HG03571 (cell line): ENCODE measurements around the gene PPP4R3A.
"Not testable (repeated sequence)": the region's sequence is repeated elsewhere in the genome, so short reads cannot be mapped to it uniquely, and the experiment has no call there.

Experiments used
- ATAC-seq: cut with Tn5 transposase; IDR thresholded peaks from one replicate; pipeline ENCODE4 v1.9.1; 2021; ENCODE audit not compliant: unreplicated experiment

PPP4R3A gene

DNA sequence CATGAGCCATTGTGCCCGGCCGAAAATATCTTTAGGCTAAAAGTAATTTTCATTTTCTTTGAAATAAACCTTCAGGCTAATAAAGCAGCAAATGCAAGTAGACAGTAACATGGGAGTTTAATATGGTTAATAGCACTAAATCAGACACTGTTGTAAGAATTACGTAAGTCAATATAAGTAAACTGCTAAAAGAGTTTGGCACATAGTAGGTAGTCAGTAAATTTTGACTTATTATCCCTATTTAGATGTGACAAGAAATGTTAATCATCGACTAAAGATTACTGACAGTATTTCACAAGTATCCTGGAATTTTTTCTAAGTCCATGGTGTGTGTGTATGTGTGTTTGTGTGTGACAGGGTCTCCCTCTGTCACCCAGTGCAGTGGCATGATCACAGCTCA, 3.9 kb downstream of the PPP4R3A start:
- ATAC-seq = no peak

DNA sequence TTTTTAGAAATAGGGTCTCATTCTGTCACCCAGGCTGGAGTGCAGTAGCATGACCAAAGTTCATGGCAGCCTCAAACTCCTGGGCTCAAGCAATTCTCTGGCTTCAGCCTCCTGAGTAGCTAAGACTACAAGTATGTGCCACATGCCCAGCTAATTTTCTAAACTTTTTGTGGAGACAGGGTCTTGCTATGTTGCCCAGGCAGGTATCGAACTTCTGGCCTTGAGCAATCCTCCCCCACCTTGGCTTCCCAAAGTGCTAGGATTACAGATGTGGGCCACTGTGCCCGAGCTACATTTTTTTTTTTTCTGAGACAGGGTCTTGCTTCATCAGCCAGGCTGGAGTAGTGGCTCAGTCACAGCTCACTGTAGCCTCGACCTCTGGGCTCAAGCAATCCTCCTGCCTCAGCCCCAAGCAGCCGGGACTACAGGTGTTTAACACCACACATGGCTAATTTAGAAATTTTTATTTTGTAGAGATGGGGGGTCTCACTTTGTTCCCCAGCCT, 7.1 kb downstream of the PPP4R3A start:
- no peak for ATAC-seq

DNA sequence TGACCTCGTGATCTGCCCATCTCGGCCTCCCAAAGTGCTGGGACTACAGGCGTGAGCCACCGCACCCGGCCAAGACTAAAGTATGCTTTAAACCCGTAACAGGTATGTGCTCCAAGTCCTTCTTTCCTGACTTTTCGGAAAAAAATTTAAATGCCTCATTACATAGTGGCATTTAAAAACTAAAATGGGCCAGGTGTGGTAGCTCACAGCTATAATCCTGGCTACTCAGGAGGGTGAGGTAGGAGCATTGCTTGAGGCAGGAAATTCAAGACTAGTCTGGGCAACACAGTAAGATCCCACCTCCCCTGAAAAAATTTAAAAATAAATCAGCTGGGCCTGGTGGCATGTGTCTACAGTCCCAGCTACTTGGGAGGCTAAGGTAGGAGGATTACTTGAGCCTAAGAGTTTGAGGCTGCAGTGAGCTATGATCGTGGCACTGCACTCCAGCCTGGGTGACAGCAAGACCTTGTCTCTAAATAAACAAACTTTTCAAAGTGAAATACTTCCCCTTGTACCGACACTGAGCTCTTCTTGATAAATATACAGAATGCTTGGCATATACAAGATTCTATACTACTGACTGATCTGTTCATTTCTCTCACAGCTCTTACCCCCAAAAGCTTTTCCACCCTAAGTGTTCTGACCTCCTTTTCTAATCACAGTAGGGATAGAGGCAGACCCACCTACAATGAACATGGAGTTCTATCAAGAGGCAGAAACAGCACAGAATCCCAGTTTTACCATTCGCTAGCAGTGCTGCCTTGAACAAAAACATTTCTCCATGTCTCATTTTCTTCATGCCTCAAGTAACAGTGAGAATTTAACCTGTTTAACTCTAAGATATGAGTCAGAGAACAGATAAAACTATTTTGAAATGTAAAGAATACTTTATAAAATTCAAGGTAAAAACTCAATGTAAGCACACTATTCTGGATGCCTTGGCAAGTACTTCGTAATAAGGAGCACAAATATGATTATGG, 7.9 kb downstream of the PPP4R3A start:
- ATAC-seq = no peak

DNA sequence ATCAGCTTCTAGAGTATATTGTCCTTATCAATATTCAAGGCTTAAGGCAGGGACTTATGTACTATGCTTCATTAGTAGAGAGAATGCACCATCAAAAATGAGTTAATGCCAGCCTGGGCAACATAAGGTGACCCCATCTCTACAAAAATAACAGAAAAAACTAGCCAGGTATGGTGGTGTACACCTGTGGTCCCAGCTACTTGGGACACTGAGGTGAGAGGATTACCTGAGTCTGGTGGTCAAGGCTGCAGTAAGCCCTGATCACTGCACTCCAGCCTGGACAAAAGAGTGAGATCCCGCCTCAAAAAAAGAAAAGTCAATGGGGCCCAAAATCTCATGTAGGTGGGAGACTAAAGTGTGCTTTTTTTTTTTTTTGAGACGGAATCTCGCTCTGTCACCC, 8.8 kb downstream of the PPP4R3A start:
- ATAC-seq = no peak

DNA sequence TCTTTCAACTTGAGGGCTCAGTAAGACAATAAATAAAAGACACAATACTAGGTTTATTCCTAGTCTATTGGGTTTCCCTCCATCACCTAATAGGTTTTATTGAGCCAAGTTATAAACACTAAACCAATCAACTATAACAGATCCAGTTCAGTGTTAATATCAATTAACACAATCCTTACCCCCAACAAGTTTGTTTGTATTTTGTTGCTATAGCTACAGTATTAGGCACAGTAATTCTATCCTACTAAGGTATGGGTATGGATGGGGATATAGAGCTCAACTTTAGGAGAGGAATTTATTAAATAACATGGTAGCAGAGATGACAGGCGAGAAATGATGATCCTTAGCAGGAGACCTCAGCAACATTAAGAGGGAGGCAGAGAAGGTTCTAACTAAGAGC, 13.3 kb downstream of the PPP4R3A start:
- ATAC-seq = no peak

DNA sequence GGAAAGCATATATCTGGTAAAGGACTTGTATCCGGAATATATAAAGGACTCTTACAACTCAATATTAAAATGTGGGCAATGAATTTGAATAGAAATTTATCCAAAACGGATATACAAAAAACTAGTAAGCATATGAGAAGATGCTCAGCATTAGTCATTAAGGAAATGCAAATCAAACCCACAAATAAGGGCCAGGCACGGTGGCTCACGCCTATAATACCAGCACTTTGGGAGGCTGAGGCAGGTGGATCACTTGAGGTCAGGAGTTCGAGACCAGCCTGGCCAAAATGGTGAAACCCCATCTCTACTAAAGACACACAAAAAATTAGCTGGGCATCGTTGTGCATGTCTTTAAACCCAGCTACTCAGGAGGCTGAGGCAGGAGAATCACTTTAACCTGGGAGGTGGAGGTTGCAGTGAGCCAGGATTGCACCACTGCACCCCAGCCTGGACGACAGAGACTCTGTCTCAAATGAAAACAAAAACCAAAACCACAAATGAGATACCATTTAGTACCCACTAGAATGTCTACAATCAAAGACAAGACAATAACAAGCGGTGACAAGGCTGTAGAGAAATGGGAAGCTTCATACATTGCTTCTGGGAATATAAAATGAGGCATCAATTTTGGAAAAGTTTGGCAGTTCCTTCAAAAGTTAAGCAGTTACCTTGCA, 15.6 kb downstream of the PPP4R3A start:
- ATAC-seq = not testable (repeated sequence)

DNA sequence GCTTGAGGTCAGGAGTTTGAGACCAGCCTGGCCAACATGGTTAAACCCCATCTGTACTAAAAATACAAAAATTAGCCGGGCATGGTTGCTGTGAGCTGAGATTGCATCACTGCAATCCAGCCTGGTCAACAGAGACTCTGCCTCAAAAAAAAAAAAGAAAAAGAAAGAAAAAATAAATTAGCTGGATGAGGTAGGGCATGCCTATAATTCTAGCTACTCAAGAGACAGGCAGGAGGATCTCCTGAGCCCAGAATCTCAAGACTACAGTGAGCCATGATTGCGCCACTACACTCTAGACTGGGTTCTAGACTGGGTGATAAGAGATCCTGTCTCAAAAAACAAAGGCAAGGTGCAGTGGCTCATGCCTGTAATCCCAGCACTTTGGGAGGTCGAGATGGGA, 16.9 kb downstream of the PPP4R3A start:
- no peak for ATAC-seq

DNA sequence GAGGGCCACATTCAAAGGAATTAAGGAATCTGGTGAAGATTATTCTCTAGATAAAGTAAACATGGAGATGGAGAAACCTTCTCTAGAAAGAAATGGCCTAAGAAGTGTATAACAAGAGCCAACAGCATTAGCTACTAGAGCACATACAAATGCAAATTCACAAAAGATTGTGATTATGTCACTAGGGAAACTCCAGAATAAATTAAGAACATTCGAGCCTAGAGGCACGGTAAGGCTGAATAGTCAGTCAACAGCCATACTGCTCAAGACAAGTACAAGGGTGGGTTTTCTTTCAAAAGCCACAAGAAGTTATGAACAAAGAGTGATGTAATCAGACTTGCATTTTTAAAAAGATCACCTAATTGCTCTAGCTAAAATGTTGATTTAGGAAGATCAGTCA, 25.4 kb downstream of the PPP4R3A start:
- ATAC-seq = no peak

DNA sequence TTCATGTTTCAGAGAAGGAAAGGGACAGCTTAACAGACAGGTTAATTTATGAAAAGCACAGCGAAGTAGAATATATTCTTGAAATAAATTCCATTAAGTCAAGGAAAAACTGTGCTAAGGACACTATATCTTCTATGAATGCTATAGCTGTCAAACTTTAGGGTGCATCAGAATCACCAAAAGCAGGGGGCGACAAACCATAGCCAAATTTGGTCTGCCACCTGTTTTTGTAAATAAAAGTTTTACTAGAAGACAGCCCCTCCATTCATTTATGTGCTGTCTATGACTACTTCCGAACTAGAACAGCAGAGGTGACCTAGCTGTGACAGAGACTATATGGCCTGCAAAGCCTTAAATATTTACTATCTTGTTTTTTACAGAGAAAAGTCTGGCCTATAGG, 25.9 kb downstream of the PPP4R3A start:
- ATAC-seq = no peak

DNA sequence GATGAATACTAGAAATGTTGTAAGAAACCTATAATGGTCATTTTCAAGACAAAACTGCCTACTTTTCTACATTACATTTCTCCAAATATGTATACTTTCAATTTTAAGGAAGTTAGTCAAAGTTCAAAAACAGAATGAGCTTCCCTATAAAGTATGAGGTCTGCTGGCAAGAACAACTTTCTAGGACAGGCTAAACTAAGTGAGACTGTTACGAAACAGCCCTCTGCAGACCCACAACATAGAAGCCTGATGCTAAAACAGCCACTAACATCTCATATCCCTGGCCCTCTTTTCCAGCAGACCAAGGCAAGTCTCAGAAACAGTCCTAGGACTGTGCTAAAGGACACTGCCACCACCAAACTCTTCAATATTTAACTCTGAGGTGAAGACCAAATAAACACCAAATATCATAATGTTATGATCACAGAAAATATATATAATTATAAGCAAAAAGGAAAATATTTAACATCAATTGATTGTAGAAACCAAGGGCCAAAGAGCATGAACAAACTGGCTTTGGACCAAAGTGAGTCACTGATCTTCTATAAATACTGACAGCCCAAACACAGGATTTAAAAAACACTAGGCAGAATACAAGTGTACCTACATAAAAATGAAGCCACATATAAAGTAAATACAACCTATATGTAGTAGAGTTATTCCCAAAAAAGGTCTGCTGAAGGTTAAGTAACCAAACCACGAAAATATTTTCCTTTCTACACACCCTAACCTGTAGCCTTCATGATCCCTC, 27.7 kb downstream of the PPP4R3A start:
- no peak for ATAC-seq

DNA sequence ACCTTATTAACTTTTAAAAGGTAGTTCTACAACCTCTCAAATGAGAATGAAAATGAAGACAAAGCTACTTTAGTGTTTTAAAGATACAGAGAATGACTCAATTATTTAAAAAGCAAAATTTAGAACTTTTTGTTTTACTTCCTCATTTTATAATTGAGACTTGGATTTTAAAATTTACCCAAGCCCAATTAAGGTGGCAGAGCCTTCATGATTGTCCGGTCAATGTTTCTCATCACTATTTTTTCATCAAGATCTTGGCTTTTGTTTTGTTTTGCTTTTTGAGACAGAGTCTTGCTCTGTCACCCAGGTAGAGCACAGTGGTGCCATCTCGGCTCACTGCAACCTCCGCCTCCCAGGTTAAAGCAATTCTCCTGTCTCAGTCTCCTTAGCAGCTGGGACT, 32.7 kb downstream of the PPP4R3A start:
- no peak for ATAC-seq

DNA sequence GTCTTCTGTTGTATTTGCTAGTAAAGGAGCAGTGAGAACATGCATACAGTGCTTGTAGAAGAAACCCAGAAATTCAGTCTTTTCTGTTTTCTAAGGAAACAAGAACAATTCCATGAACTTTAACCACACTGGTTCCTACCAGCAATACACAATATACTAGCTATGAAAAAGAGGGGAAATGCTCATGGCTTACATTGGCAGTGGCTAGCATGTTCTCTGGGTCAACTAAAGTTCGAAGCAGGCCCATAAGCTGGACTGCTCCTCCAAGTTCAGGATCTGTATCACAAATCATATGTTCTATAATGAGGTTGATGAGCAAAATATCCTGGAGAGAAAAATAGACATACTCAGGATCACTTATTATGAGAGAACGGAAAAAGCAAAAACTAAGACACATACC, 37.1 kb downstream of the PPP4R3A start:
- ATAC-seq = no peak

DNA sequence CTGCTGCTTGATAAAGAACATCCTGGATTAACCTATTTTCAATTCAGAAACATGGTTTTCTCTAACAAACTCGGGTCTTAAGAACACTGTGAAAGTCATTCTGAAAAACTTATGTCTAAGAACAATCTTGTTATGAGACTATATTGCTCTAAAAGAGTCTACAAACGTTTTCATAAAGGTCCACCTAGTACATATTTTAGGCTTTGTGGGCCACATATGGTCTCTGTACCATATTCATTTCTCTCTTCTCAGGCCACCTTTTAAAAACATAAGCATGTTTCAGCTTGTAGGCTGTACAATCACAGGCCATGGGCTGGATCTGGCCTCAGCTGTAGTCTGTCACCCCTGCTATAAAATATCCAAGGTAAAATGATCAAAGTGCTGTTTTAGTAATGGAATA, 39.9 kb downstream of the PPP4R3A start:
- ATAC-seq = no peak

DNA sequence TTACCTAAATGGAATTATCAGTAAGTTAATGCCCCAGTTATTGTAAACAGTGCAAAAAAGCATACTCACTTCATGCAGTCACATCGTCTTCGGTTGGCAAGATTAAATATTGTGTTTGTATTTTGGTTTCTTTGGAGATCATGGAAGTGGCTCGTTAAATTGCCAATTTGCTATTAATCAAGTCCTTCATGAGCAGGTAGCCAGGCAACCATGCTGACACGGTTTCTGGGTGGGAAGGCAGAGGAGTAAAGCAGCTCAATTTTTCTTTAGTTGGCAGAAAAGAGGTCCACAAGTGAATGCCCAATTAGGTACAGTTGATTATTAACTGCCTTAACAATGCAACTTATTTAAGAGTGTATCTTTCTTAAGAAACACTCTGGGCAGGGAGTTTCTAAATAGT, 43.9 kb downstream of the PPP4R3A start:
- ATAC-seq = no peak

DNA sequence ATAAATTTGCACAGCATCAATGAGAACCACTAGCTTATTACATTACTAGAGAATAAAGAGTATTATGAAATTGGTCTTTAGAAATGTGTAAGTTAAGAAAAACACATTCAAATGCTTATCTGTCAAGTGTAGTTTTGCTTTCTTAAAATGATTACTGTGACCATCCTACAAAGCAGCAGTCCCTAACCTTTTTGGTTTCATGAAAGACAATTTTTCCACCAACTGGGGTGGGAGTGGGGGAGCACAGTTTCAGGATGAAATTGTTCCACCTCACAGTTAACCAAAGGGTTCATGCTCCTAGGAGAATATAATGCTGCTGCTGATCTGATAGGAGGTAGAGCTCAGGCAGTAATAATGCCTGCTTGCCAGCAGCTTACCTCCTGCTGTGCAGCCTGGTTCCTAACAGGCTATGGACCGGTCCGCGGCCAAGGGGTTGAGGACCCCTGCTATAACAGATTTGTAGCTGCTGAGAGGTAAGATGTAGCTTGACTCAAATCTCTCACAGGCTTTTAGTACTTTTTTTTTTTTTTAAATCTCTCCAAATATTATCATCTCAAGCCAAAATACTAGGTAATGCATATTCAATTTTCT, 45.4 kb downstream of the PPP4R3A start:
- ATAC-seq = no peak

DNA sequence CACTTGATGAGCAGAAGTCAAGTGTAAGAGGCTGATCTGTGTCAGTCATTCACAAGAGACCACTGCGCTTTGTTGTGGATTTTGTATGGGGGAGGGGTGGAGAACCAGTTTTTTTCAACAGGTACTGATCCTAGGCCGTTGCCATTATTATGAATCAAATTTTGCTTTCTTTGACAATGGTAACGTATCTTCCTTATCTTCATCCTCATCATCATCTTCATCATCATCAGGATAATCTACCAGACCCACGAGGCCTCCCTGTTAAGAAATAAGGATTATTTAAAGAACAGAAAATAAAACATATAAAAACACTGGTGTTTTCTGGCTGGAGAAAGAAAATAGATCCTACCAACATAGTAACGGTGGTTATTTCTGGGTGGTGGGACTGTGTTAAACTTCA, 51.5 kb downstream of the PPP4R3A start:
- no peak for ATAC-seq

DNA sequence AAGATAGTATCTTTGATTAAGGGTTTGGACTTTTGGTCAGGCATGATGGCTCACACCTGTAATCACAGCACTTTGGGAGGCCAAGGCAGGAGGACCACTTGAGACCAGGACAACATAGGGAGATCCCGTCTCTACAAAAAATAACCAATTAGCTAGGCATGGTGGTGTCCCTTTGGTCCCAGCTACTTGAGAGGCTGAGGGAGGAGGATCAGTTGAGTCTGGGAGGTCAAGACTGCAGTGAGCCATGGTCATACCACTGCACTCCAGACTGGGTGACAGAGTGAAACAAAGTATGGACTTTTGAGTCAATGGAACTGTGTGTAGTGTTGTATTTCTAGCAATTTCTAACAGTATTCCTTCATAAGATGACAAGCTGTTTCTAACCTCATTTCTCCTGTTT, 53.8 kb downstream of the PPP4R3A start:
- ATAC-seq = no peak

DNA sequence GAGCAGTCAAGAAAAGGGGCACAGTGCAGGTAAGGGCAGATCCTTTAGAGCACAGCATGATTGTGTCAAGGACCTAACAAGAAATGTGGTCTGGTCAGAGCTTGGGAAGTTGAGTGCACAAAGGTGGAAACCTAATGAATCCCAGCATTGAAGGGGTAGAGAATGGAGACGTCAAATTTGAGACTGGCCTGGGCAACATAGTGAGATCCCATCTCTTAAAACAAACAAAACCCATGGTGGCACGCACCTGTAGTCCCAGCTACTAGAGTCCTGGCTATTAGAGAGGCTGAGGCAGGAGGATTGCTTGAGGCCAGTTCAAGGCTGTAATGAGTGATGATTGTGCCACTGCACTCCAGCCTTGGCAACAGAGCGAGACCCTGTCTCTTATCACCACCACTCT, 55.5 kb downstream of the PPP4R3A start:
- ATAC-seq = no peak

DNA sequence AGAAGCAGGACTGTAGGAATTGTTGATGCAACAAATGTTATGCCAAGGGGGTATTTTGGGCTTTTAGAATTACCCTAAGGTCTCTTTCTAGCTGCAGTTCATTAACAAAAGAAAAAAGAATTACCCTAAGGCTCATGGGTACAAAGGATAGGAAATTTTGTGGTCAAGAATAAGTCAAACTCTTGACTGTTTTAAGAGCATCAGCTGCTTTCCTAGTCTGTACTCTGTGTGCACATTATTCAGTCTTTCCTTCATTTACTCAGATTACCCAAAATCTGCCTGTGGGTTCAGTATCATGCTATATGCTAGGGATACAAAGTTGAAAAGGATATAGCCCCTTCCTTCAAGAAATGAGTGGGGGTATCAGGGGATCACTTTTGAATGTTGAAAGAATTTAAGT, 56.0 kb downstream of the PPP4R3A start:
- no peak for ATAC-seq

DNA sequence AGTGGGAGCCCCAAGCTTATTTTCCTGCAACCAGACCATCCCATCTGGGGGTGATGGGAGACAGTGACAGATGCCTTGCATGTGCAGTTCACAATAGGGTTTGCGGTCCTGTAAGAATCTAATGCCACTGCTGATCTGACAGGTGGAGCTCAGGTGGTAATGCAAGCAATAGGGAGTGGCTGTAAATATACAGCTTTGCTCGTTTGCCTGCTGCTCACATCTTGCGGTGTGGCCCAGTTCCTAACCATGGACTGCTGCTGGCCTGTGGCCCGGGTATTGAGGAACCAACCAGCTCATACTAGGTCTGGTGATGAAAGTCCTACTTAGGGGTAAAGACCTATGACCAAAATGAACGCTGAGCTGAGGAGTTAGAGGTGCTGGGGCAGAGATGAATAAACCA, 56.4 kb downstream of the PPP4R3A start:
- ATAC-seq = no peak
